IgD-negative memory B cell (primary cell): ENCODE measurements around the gene KIRREL1. TPM values are rescaled to one million over a fixed set of nuclear protein-coding genes. Genes with fewer than 3 reads are reported as not detected.

Source experiments
- H3K27ac Mint-ChIP-seq, 3 donors: one replicate each; pipeline ENCODE4 v1.8.0; 2020 to 2022; ENCODE audit warnings: mild to moderate bottlenecking in 3 of 3, mixed read lengths in 3 of 3, moderate library complexity in 1 of 3
- H3K27me3 Mint-ChIP-seq: one replicate; pipeline ENCODE4 v1.8.0; 2021; ENCODE audit warnings: mixed read lengths
- H3K36me3 Mint-ChIP-seq: one replicate; pipeline ENCODE4 v1.8.0; 2020; ENCODE audit warnings: mild to moderate bottlenecking, mixed read lengths
- H3K4me1 Mint-ChIP-seq, 3 donors: one replicate each; pipeline ENCODE4 v1.8.0; 2020 to 2022; ENCODE audit warnings: mixed read lengths in 3 of 3, mild to moderate bottlenecking in 1 of 3
- H3K4me3 Mint-ChIP-seq, 4 donors: one replicate each; pipeline ENCODE4 v1.8.0; 2020 to 2022; ENCODE audit warnings: mild to moderate bottlenecking in 4 of 4, mixed read lengths in 4 of 4, moderate library complexity in 3 of 4
- H3K9me3 Mint-ChIP-seq, 3 donors: one replicate each; pipeline ENCODE4 v1.8.0; 2020 to 2021; ENCODE audit warnings: mixed read lengths in 3 of 3, mild to moderate bottlenecking in 1 of 3
- polyA plus RNA-seq: library from polyadenylated mRNA; unstranded; fragments of 300-500 nt; fragmentation: Illumina TruSeq; gene quantifications from one replicate; pipeline ENCODE4 v1.2.3, GENCODE V29; 2021

The KIRREL1 gene
- polyA plus RNA-seq, 1 donor from 2014 or later, result not detected

- H3K4me1 Mint-ChIP-seq, result peaks cover 0 to 3% (median 0%) of the 10 kb centered on the region in 3 donors
- peaks cover 8% of the 10 kb centered on the region for H3K27me3 Mint-ChIP-seq
- no peaks in the 10 kb centered on the region for H3K36me3 Mint-ChIP-seq
- H3K4me3 Mint-ChIP-seq, result no peak overlapping the region
- no peaks in the 10 kb centered on the region for H3K9me3 Mint-ChIP-seq
- H3K27ac Mint-ChIP-seq, result no peak overlapping the region
These were observed 27.9 kb upstream of the KIRREL1 start for GRCh38 chr1:157965584-157965983.

GRCh38 chr1:157966031-157966537, 27.4 kb upstream of the KIRREL1 start:
- Mint-ChIP-seq H3K9me3 (no peaks in the 10 kb centered on the region), H3K36me3 (no peaks in the 10 kb centered on the region), H3K27me3 (peaks cover 6% of the 10 kb centered on the region), H3K4me3 (no peak overlapping the region), H3K4me1 (peaks cover 0 to 3% (median 0%) of the 10 kb centered on the region in 3 donors), H3K27ac (no peak overlapping the region)

DNA sequence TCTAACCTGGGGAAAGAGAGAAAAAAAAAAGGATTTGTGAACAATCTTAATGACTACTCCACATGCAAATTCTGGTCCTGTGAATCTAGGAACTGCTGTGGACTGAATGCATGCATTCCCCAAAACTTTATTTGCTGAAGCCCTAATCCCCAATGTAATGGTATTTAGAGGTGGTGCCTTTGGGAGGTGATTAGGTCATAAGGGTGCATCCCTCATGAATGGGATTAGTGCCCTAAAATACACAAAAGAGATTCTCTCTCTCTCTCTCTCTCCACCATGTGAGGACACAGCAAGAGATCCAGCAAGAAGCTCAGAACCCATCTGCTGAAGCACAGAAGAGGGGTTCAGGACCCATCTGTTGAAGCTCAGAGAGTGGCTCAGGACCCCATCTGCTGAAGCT, 26.2 kb upstream of the KIRREL1 start:
- H3K9me3 Mint-ChIP-seq, result peaks cover 0 to 4% (median 0%) of the 10 kb centered on the region in 3 donors
- H3K4me3 Mint-ChIP-seq, result no peak overlapping the region
- H3K4me1 Mint-ChIP-seq, result peaks cover 0 to 3% (median 0%) of the 10 kb centered on the region in 3 donors
- H3K27ac Mint-ChIP-seq, result no peak overlapping the region
- no peaks in the 10 kb centered on the region for H3K36me3 Mint-ChIP-seq
- H3K27me3 Mint-ChIP-seq, result peaks cover 4% of the 10 kb centered on the region

DNA sequence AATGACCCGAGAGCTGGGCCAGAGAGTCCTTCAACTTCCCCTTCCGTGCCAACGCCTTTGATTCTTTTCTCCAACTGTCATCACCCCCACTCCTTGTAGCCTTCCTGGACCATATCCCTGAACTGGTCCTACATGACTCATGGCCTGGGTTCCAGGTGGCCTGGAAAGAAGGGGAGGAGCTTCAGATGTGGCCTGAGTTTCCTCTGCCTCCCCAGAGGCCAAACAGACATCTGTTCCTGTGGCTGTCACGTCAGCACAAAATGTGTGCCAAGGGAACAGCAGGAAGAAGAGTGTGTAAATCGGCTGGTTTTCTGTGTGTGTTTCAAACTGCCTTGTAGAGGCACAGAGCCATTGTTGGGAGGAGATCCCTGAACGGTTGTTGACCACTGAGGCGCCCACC, 24.9 kb upstream of the KIRREL1 start:
- H3K4me3 Mint-ChIP-seq, result no peak overlapping the region
- H3K27me3 Mint-ChIP-seq, result peaks cover under 1% of the 10 kb centered on the region
- H3K4me1 Mint-ChIP-seq, result no peaks in the 10 kb centered on the region
- no peak overlapping the region for H3K27ac Mint-ChIP-seq
- H3K9me3 Mint-ChIP-seq, result peaks cover 0 to 7% (median 1%) of the 10 kb centered on the region in 3 donors
- no peaks in the 10 kb centered on the region for H3K36me3 Mint-ChIP-seq

GRCh38 chr1:157968946-157969345, 24.5 kb upstream of the KIRREL1 start:
- Mint-ChIP-seq H3K9me3 (peaks cover 0 to 7% (median 1%) of the 10 kb centered on the region in 3 donors), H3K4me1 (no peaks in the 10 kb centered on the region), H3K4me3 (no peak overlapping the region), H3K27ac (no peak overlapping the region), H3K36me3 (no peaks in the 10 kb centered on the region), H3K27me3 (peaks cover 3% of the 10 kb centered on the region)

DNA sequence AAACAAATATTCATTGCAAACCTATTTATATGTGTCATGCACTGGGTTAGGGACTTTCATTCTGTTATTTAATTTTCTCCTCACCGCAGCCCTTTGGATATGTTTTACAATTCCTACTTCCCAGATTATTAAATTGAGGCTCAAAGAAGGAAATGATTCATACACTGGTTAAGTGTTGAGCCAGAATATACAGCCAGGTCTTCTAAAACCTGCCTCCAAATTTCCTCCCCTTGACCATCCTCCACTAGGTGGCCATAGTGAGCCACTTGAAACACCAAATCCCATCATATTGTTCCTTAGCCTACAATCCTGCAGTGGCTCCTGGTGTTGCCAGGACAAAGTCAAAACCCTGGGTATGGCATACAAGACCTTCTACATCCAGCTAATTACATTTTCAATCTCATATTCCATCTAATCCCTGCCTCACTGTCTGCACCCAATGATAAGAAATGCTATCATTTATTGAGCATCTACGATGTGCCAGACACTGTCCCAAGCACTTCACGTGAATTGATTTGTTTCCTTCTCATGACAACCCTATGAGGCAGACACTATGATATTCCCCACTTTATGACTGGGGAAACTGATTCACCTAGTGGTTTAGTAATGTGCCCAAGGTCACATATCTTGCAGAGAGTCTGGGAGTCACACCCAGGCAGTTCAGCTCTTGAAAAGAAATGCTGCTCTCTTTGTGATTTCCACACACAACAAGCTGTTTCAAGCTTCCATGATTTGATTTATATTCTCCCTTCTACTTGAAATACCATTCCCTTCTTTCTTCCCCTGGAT, 23.6 kb upstream of the KIRREL1 start:
- H3K9me3 Mint-ChIP-seq, result peaks cover 0 to 7% (median 1%) of the 10 kb centered on the region in 3 donors
- no peak overlapping the region for H3K4me3 Mint-ChIP-seq

GRCh38 chr1:157971769-157972168, 21.7 kb upstream of the KIRREL1 start:
- Mint-ChIP-seq H3K4me3 (no peak overlapping the region), H3K9me3 (peaks cover 0 to 12% (median 1%) of the 10 kb centered on the region in 3 donors), H3K27ac (no peak overlapping the region), H3K4me1 (no peaks in the 10 kb centered on the region), H3K27me3 (peaks cover 3% of the 10 kb centered on the region), H3K36me3 (no peaks in the 10 kb centered on the region)

More for the DNA sequence above, 23.6 kb upstream of the KIRREL1 start:
- Mint-ChIP-seq H3K4me1 (no peaks in the 10 kb centered on the region), H3K36me3 (no peaks in the 10 kb centered on the region), H3K27me3 (peaks cover 3% of the 10 kb centered on the region), H3K27ac (no peak overlapping the region)

GRCh38 chr1:157975228-157975950, 18.1 kb upstream of the KIRREL1 start:
- no peak overlapping the region for H3K4me3 Mint-ChIP-seq
- no peaks in the 10 kb centered on the region for H3K36me3 Mint-ChIP-seq
- peaks cover 0 to 2% (median 0%) of the 10 kb centered on the region in 3 donors for H3K4me1 Mint-ChIP-seq
- H3K9me3 Mint-ChIP-seq, result peaks cover 0 to 12% (median 1%) of the 10 kb centered on the region in 3 donors
- H3K27ac Mint-ChIP-seq, result no peak overlapping the region
- H3K27me3 Mint-ChIP-seq, result peaks cover 12% of the 10 kb centered on the region

GRCh38 chr1:157976888-157977287, 16.6 kb upstream of the KIRREL1 start:
- peaks cover 0 to 2% (median 1%) of the 10 kb centered on the region in 3 donors for H3K4me1 Mint-ChIP-seq
- H3K27ac Mint-ChIP-seq, result no peak overlapping the region
- H3K4me3 Mint-ChIP-seq, result no peak overlapping the region
- no peaks in the 10 kb centered on the region for H3K36me3 Mint-ChIP-seq
- peaks cover 12% of the 10 kb centered on the region for H3K27me3 Mint-ChIP-seq
- peaks cover 0 to 12% (median 1%) of the 10 kb centered on the region in 3 donors for H3K9me3 Mint-ChIP-seq

DNA sequence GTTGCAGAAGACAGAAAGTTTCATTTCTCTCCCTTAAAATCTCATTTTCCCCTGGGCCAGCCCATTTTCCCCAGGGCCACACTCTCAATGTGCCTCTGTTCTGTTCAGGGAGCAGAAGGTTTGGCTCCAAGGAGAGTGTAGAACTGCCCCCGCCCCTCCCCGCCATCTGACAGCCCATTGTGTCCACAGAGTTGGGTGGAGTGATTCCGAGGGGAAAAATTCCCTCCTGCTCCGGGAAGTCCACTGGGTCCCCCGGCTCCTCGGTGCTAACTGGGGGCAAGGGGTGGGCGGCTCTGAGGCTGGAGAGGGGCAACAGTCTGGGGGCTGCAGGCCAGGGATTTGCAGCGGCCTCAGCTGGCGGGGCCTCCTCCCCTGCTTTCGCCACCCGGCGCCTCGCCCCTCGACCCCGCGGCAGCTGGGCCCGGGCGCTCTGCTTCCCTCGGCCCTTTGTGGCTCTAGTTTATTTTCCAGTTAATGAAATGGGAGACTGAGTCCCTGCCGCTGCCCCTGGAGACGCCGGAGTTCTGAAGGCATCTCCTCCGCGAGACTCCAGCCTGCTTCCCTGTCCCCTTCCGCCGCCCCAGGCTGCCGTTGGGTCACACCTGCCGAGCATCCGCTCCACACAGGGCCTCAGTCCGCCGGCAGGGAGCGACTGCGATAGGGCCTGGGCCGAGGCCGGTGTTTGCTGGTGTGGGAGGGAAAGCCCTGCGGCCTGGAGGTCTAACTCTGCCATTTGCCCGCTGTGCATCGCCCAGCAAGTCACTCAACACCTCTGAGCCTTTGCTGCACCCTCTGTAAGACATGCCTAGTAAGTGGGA, 14.7 kb upstream of the KIRREL1 start:
- H3K27me3 Mint-ChIP-seq, result peaks cover 9% of the 10 kb centered on the region
- H3K4me3 Mint-ChIP-seq, result peak overlapping the region in 1 of 4 donors; percentile 29
- peaks cover 0 to 5% (median 0%) of the 10 kb centered on the region in 3 donors for H3K9me3 Mint-ChIP-seq
- no peaks in the 10 kb centered on the region for H3K36me3 Mint-ChIP-seq
- peaks cover 0 to 3% (median 1%) of the 10 kb centered on the region in 3 donors for H3K4me1 Mint-ChIP-seq
- no peak overlapping the region for H3K27ac Mint-ChIP-seq

- Mint-ChIP-seq H3K4me1 (peaks cover 0 to 5% (median 3%) of the 10 kb centered on the region in 3 donors), H3K4me3 (no peak overlapping the region), H3K27ac (no peak overlapping the region), H3K36me3 (no peaks in the 10 kb centered on the region), H3K27me3 (peaks cover 9% of the 10 kb centered on the region), H3K9me3 (no peaks in the 10 kb centered on the region)
These were observed 11.3 kb upstream of the KIRREL1 start for GRCh38 chr1:157982136-157982535.

DNA sequence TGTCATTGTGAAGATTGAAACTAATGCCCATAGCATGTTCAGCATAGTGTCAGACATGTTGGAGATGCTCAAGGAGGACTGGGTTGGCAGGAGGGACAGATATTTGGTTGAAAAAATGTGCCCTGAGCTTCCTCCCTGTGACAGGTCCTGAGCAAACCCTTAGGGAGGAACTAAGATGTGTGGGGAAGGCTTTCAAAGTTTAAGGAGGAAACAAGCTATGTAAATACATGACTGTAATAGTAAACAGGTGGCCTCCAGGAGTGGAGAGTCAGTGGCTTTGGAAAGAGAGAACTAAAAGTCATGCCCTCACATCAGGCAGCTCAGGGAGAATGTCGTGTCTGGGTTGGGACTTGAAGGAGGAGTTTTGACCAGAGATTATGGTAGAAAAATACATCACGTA, 9.7 kb upstream of the KIRREL1 start:
- Mint-ChIP-seq H3K4me1 (peaks cover 0 to 5% (median 1%) of the 10 kb centered on the region in 3 donors), H3K27me3 (peaks cover 9% of the 10 kb centered on the region), H3K36me3 (no peaks in the 10 kb centered on the region), H3K4me3 (no peak overlapping the region), H3K27ac (no peak overlapping the region), H3K9me3 (no peaks in the 10 kb centered on the region)

DNA sequence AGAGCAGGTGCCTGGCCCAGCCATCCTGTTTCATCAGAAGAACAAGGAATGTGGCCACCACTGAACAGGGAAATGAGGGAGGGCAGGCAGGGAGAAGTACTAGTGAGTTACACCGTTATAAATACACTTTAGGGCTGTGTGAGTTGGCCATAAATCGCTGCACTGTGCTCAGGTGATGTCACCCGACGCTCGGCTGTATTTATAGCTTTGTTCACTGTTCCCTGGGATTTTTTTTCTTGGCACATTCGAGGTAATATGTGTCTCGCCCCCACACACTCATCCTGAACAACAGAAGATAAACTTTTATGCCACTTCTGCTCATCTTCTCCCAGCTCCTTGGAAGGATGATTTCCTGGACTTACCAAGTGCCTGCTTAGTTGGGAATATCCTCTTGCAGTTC, 9.0 kb upstream of the KIRREL1 start:
- H3K4me3 Mint-ChIP-seq, result no peak overlapping the region
- no peaks in the 10 kb centered on the region for H3K36me3 Mint-ChIP-seq
- H3K27me3 Mint-ChIP-seq, result peaks cover 7% of the 10 kb centered on the region
- peaks cover 0 to 5% (median 1%) of the 10 kb centered on the region in 3 donors for H3K4me1 Mint-ChIP-seq
- no peak overlapping the region for H3K27ac Mint-ChIP-seq
- H3K9me3 Mint-ChIP-seq, result no peaks in the 10 kb centered on the region

GRCh38 chr1:157985473-157985872, 8.0 kb upstream of the KIRREL1 start:
- Mint-ChIP-seq H3K4me1 (peaks cover 0 to 5% (median 1%) of the 10 kb centered on the region in 3 donors), H3K27me3 (peaks cover 9% of the 10 kb centered on the region), H3K27ac (no peak overlapping the region), H3K4me3 (no peak overlapping the region), H3K36me3 (no peaks in the 10 kb centered on the region), H3K9me3 (no peaks in the 10 kb centered on the region)
